GM12801 (cell line): Measurements from ENCODE around the gene CDH13.

Experiments used
- CTCF ChIP-seq: IDR thresholded peaks from one replicate; pipeline ENCODE4 v1.5.1; 2011; ENCODE audit warnings: control low read depth; ENCODE audit not compliant: insufficient read length; ENCODE audit errors: extremely low read depth

CDH13 gene

GRCh38 chr16:82709987-82710386 is 83.2 kb downstream of the CDH13 start:
- no peak for TF ChIP-seq CTCF

GRCh38 chr16:82713778-82714177 is 87.0 kb downstream of the CDH13 start:
- no peak for TF ChIP-seq CTCF

- TF ChIP-seq CTCF: no peak
Observed at GRCh38 chr16:82715160-82715559, 88.4 kb downstream of the CDH13 start.

GRCh38 chr16:82715833-82716232 is 89.1 kb downstream of the CDH13 start:
- TF ChIP-seq CTCF: no peak

GRCh38 chr16:82716361-82716855 is 89.6 kb downstream of the CDH13 start:
- TF ChIP-seq CTCF: no peak

GRCh38 chr16:82720414-82720813 is 93.6 kb downstream of the CDH13 start:
- TF ChIP-seq CTCF: no peak

GRCh38 chr16:82726306-82726705 is 99.5 kb downstream of the CDH13 start:
- TF ChIP-seq CTCF: no peak

GRCh38 chr16:82728901-82729300 is 102.1 kb downstream of the CDH13 start:
- TF ChIP-seq CTCF: no peak
